ENCODE data around the gene RS1. TPM values are rescaled to one million over a fixed set of nuclear protein-coding genes. Genes with fewer than 3 reads are reported as not detected.

Gene RS1
- polyA plus RNA-seq (ENCODE audit: insufficient read length in 4 of 4) = under 1 TPM; 0.06 to 0.17 (median 0.07) TPM

- DNase-seq (ENCODE audit: low read depth in 4 of 4, low spot score in 3 of 4) = no peak
Observed at GRCh38 chrX:18672008-18672407, at the start of gene RS1. Gene RS1, minus strand, starts transcription at chrX:18672108. Its CDS starts 40 bp downstream, at chrX:18672068.

- DNase-seq (ENCODE audit: low read depth in 4 of 4, low spot score in 3 of 4) = no peak
Observed at GRCh38 chrX:18719852-18720251, 47.9 kb upstream of the RS1 start.

GRCh38 chrX:18714910-18715309, 43.0 kb upstream of the RS1 start:
- DNase-seq (ENCODE audit: low read depth in 4 of 4, low spot score in 3 of 4) = no peak

GRCh38 chrX:18709833-18710232, 37.9 kb upstream of the RS1 start:
- no peak for DNase-seq (ENCODE audit: low read depth in 4 of 4, low spot score in 3 of 4)

GRCh38 chrX:18707426-18708049, 35.6 kb upstream of the RS1 start, which contains the start of gene PPEF1:
Gene PPEF1, plus strand, starts transcription at chrX:18707645. Its CDS starts 136 bp downstream, at chrX:18707781.
- no peak for DNase-seq (ENCODE audit: low read depth in 4 of 4, low spot score in 3 of 4)

GRCh38 chrX:18702362-18703195, 30.7 kb upstream of the RS1 start:
- no peak for DNase-seq (ENCODE audit: low read depth in 4 of 4, low spot score in 3 of 4)

- DNase-seq (ENCODE audit: low read depth in 4 of 4, low spot score in 3 of 4) = no peak
Observed at GRCh38 chrX:18701621-18702361, 29.9 kb upstream of the RS1 start.

GRCh38 chrX:18698737-18699650, 27.1 kb upstream of the RS1 start:
- no peak for DNase-seq (ENCODE audit: low read depth in 4 of 4, low spot score in 3 of 4)

GRCh38 chrX:18696653-18697052, 24.7 kb upstream of the RS1 start:
- no peak for DNase-seq (ENCODE audit: low read depth in 4 of 4, low spot score in 3 of 4)

- no peak for DNase-seq (ENCODE audit: low read depth in 4 of 4, low spot score in 3 of 4)
Observed at GRCh38 chrX:18692541-18692940, 20.6 kb upstream of the RS1 start.

- no peak for DNase-seq (ENCODE audit: low read depth in 4 of 4, low spot score in 3 of 4)
Observed at GRCh38 chrX:18691431-18691830, 19.5 kb upstream of the RS1 start.

GRCh38 chrX:18687856-18688495, 16.1 kb upstream of the RS1 start:
- DNase-seq (ENCODE audit: low read depth in 4 of 4, low spot score in 3 of 4) = no peak

- no peak for DNase-seq (ENCODE audit: low read depth in 4 of 4, low spot score in 3 of 4)
Observed at GRCh38 chrX:18682979-18683387, 11.1 kb upstream of the RS1 start.

GRCh38 chrX:18681996-18682395, 10.1 kb upstream of the RS1 start:
- DNase-seq (ENCODE audit: low read depth in 4 of 4, low spot score in 3 of 4) = no peak

- DNase-seq (ENCODE audit: low read depth in 4 of 4, low spot score in 3 of 4) = no peak
Observed at GRCh38 chrX:18677161-18677869, 5.4 kb upstream of the RS1 start.

- DNase-seq (ENCODE audit: low read depth in 4 of 4, low spot score in 3 of 4) = no peak
Observed at GRCh38 chrX:18676470-18676869, 4.6 kb upstream of the RS1 start.

GRCh38 chrX:18676050-18676449, 4.1 kb upstream of the RS1 start:
- DNase-seq (ENCODE audit: low read depth in 4 of 4, low spot score in 3 of 4) = no peak

GRCh38 chrX:18674788-18675735, 3.2 kb upstream of the RS1 start:
- peak; percentile 49 to 67 (median 64) for DNase-seq (ENCODE audit: low read depth in 4 of 4, low spot score in 3 of 4)
